ENCODE results near the gene MBD5.

GRCh38 chr2:148028781-148029180 lies 7.9 kb downstream of the MBD5 start:
- no peak for TF ChIP-seq GATA2 (IDR thresholded peaks at IDR 0.05; ENCODE audit: low read depth, low read length)
- TF ChIP-seq GATA3 (IDR thresholded peaks at IDR 0.05; ENCODE audit: low read depth, low read length): no peak

Measured in SH-SY5Y (cell line).